ENCODE results near the gene PABPN1L. TPM values are rescaled to one million over a fixed set of nuclear protein-coding genes. Genes with fewer than 3 reads are reported as not detected.

The PABPN1L gene
- total and polyA plus RNA-seq, 2 donors (not counting 3 experiments of a cell fraction or from before 2014, with no cell fraction given), result not detected

- H3K9me3 ChIP-seq (replicated peaks; ENCODE audit: control insufficient read depth, insufficient read depth, low read length), result no peaks in the 10 kb centered on the region
- H3K27me3 ChIP-seq (ENCODE audit: control insufficient read depth in 2 of 2, insufficient read depth in 2 of 2, low read length in 2 of 2), result no peaks in the 10 kb centered on the region
- no peaks in the 10 kb centered on the region for H3K9me1 ChIP-seq (replicated peaks; ENCODE audit: control insufficient read depth, extremely low read depth, insufficient read depth, low read length)
- CTCF ChIA-PET, result no interaction called here
- no peaks in the 10 kb centered on the region for H4K20me1 ChIP-seq (replicated peaks; ENCODE audit: control insufficient read depth, extremely low read depth, insufficient read depth, low read length)
- dilution Hi-C loops (cut with MboI; ENCODE audit: extremely low pct_ligation_motif_present, low sequenced_read_pairs), result no loop called here
- no TSS peak for BruUV-seq (replicated peaks)
- POLR2A ChIA-PET, result no interaction called here
- H3K4me1 ChIP-seq (ENCODE audit: control insufficient read depth, extremely low read depth, insufficient read depth, low read length), result no peaks in the 10 kb centered on the region
- H3K36me3 ChIP-seq (ENCODE audit: control insufficient read depth in 2 of 2, extremely low read depth in 1 of 2, insufficient read depth in 2 of 2, low read length in 2 of 2), result no peaks in the 10 kb centered on the region
- H3K4me3 ChIP-seq (replicated peaks in 1 of 3; ENCODE audit: insufficient read depth in 1 of 3, low read depth in 1 of 3, low read length in 3 of 3), result no peak overlapping the region
- intact Hi-C loops (cut with micrococcal nuclease), result no loop called here
- TF ChIP-seq MAX (IDR thresholded peaks at IDR 0.05; ENCODE audit: insufficient read depth, insufficient read length) (no peak), EZH2 (IDR thresholded peaks at IDR 0.05; ENCODE audit: borderline replicate concordance, low read depth, low read length, severe bottlenecking) (no peak), FOS (IDR thresholded peaks at IDR 0.05; ENCODE audit: borderline replicate concordance, insufficient read depth, low read length) (no peak), POLR2AphosphoS5 (IDR thresholded peaks at IDR 0.05; ENCODE audit: insufficient read depth, low read depth, low read length) (no peak), POLR2A (IDR thresholded peaks at IDR 0.05; ENCODE audit: low read depth, low read length) (no peak), CTCF (IDR thresholded peaks at IDR 0.05; ENCODE audit: extremely low read depth in 1 of 2, insufficient read depth in 1 of 2, low read depth in 1 of 2, low read length in 2 of 2) (no peak), JUN (IDR thresholded peaks at IDR 0.05; ENCODE audit: borderline replicate concordance, insufficient read depth, insufficient read length, low read depth) (no peak), GATA2 (IDR thresholded peaks at IDR 0.05; ENCODE audit: insufficient read depth, insufficient read length, low read depth, low read length) (no peak), MYC (IDR thresholded peaks at IDR 0.05; ENCODE audit: low read depth, low read length) (no peak)
- H3K9ac ChIP-seq (replicated peaks; ENCODE audit: extremely low read depth, insufficient read depth, low read length), result no peak overlapping the region
- H3K4me2 ChIP-seq (ENCODE audit: insufficient read depth, low read length), result no peak overlapping the region
- FAIRE-seq (no peak), DNase-seq (ENCODE audit: low read depth, low spot score) (no peak)
- no peak overlapping the region for H3K27ac ChIP-seq (ENCODE audit: insufficient read depth, low read depth, low read length)
- H2AFZ ChIP-seq (ENCODE audit: low read depth, low read length), result no peak overlapping the region
- no peaks in the 10 kb centered on the region for H3K79me2 ChIP-seq (ENCODE audit: control insufficient read depth, insufficient read depth, low read length)
Measured at GRCh38 chr16:88913001-88913612, 46.6 kb upstream of the PABPN1L start.

Measured in endothelial cell of umbilical vein (primary cell).